GM12874 (cell line): ENCODE measurements around the gene UBE2C.

Experiments
- CTCF ChIP-seq: IDR thresholded peaks from 2 replicates; pipeline ENCODE4 v1.5.1; 2011; ENCODE audit warnings: low read depth, mild to moderate bottlenecking, control low read depth, low read length, moderate library complexity; ENCODE audit not compliant: insufficient read depth

Gene UBE2C

GRCh38 chr20:45832619-45833018, 20.2 kb downstream of the UBE2C start:
- no peak for TF ChIP-seq CTCF

GRCh38 chr20:45833030-45833882, 20.8 kb downstream of the UBE2C start, which contains the start of gene SNX21:
Gene SNX21, plus strand, starts transcription at chr20:45833799. Its CDS starts 121 bp downstream, at chr20:45833920.
- no peak for TF ChIP-seq CTCF

GRCh38 chr20:45833883-45834796, 21.7 kb downstream of the UBE2C start:
- no peak for TF ChIP-seq CTCF

- no peak for TF ChIP-seq CTCF
These were observed 22.3 kb downstream of the UBE2C start for GRCh38 chr20:45834797-45835161.

DNA sequence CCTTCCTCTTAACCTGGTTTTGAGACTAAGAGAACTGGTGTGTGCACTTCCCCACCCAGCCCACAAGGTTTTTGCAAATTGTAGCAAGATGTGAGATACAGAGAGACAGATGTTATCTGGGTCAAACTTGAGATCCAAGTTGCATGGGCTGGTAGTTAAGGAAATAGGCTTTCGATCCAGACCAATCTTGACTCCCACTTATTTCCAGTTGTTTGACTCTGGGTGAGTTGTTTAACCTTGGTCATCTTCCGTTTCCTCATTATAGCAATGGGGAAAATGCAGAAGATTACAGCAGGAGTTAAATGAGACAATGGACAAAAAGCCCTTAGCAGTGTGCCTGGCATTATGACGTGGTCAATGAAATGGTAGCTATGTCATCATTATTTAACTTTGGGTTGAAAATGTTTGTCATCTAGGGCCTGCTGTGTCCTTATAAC, 22.9 kb downstream of the UBE2C start:
- TF ChIP-seq CTCF, result no peak

GRCh38 chr20:45835825-45836224, 23.4 kb downstream of the UBE2C start:
- TF ChIP-seq CTCF, result no peak

DNA sequence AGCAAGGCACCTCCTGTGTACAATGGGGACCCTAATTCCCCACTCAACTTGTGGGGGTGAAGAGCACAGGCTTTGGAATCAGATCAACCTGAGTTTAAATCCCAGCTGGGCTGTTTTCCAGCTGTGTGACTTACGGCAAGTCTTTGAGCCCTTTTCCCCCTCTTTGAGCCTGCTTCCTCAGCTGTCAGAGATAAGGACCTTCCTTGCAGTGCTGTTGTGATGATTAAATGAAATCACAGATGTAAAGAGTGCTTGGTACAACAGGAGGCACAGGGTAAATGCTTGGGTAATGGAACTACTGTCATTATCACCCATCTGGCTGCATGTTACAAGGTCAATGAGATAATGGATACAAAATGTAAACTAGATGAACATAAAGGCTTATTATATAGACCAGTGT, 24.4 kb downstream of the UBE2C start:
- no peak for TF ChIP-seq CTCF
